Medulla oblongata (tissue), 1 donor: Measurements from ENCODE around the gene LRRN4CL.
"Not testable (repeated sequence)": the region's sequence is repeated elsewhere in the genome, so short reads cannot be mapped to it uniquely, and the experiment has no call there.

Experiments used
- DNase-seq: peaks from one replicate; pipeline ENCODE4 v3.0.0-alpha.2; 2015; ENCODE audit errors: extremely low spot score

LRRN4CL gene

GRCh38 chr11:62709247-62710000 lies 20.1 kb upstream of the LRRN4CL start:
- peak; percentile 98 for DNase-seq

DNA sequence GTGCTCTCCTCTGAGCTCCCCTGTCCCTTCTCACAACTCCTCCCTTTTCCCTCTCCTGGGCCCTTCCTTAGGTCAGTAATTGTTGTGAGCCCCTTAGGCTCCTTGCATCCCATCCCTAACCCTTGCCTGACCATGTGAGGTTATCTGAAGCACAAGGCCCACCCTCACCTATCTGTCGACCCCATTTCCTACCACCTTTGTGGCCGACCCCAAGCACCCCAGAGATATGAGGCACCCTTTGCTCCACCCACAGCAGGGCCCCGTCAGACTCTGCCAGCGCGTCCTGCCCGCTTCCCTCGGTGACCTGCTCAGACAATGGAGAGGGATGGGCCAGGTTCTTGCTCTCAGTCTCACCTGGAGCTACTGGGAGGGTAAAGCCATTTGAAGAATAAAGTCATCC lies 19.5 kb upstream of the LRRN4CL start:
- DNase-seq: no peak

DNA sequence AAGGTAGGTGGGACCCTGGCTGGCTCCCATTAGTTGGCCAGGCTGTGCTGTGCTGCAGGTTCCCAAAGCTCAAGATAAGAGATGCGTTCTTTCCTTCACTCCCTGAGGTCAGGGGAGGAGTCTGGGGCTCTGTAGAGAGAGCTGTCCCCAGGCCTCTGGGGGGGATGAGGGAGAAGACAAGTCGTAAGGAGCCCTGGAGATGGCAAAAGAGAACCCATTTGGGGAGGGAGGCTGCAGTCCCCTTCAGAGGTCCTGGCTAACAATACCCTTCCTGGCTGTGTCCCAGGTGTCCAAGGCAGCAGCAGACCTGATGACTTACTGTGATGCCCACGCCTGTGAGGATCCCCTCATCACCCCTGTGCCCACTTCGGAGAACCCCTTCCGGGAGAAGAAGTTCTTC lies 19.1 kb upstream of the LRRN4CL start:
- DNase-seq: no peak

DNA sequence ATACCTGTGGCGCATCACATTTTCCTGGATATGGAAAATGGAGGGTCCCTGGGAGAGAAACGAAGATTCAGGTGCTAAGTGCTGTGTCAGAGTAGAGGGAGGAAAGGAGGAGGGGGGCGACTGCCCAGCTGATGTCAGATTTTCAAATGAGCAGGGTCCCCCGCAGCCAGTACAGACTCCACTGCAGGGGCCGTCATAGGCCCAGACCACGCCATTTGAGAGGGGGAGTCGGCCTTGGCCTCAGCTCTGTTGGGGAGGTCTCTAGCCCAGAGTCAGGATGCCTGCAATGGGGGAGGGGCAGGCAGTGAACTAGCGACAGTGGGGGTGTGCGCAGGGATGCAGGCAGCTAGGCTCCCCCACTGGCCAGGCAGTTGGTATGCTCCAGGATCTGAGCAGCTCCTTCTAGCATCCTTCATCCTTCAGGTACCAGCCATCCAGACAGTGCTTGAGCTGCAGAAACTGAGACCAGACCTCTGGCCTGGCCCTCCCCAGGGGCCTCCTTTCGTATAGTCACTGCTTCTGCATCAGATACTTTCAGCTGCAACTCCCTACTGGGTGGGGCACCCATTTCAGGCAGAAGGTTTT lies 18.0 kb upstream of the LRRN4CL start, which contains the start of the genes BSCL2 and GNG3:
Gene BSCL2 (minus strand): TSS at position 148 of the 585 bp plus-strand sequence. CDS start 229 bp downstream, outside the sequence.
Gene GNG3 (plus strand): TSS at position 400 of the 585 bp plus-strand sequence. CDS start 620 bp downstream, outside the sequence.
- peak; percentile 62 for DNase-seq

GRCh38 chr11:62706850-62707247 lies 17.5 kb upstream of the LRRN4CL start:
- no peak for DNase-seq

DNA sequence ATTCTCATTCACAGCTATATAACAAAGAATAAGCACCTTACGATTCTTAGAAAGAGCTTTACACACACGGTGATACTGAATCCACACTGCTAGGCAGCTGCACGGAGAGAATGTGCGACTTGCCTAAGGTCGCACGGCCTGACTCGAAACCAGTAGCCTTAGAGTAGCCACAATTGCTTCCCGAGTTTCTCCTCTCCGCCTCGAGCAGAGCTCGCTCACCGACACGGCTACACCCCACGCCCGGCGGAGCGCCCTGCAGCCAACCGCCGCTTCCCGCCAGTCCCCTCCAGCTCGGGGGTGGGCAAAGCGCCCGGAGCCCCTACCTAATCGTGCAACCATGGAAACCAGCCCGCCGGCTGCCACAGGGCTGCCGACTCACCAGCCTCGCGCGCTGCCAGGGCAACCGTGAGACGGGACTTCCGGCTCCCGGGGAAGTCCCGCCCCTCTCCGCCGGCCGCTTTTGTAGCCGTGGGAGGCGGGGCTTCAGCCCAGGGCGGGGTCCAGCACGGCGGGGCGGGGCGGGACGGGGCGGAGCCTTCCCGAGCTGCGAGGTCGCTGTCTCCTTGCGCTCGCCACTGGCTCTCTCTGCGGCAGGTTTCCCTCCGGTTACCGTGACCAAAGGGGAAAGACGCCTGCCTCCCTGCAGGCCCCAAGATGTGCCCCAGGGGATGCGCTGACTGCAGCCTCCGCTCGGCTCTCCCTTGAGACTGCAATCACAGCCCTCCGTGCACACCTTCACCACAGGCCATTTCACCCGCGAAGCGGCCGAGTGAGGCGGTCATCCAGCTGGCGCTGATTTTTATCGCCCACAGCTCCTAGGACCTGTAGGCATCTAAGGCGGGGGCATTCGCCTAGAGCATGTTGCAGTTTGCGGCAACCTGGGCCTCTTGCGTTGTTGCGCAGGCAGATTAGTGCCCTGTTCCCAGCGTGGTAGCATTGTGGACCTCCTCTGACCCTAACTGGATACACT lies 16.8 kb upstream of the LRRN4CL start:
- DNase-seq: peak; percentile 96

- DNase-seq: no peak
Measured at GRCh38 chr11:62705413-62705812, 16.1 kb upstream of the LRRN4CL start.

DNA sequence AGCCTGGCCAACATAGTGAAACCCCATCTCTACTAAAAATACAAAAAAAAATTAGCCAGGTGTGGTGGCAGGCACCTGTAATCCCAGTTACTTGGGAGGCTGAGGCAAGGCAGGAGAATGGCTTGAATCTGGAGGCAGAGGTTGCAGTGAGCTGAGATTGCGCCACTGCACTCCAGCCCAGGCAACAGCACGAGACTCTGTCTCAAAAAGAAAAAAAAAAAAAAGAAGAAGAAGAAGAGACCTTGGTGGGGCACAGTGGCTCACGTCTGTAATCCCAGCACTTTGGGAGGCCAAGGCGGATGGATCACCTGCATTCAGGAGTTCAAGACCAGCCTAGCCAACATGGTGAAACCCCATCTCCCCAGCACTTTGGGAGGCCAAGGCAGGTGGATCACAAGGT lies 14.6 kb upstream of the LRRN4CL start:
- not testable (repeated sequence) for DNase-seq

DNA sequence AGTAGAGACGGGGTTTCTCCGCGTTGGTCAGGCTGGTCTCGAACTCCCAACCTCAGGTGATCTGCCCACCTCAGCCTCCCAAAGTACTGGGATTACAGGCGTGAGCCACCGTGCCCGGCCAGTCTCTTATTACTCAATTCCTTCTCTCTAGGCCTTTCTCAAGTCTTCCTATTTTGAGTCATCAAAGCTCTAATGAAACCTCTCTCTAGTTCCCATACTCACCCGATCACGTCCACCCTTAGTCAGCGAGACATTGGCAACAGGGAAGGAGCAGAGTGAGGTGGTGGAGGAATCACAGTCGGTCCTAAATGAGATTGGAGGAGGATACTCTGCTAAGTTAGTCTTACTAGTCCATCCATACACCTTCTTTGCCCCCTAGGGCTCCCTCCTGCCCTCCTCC lies 12.9 kb upstream of the LRRN4CL start:
- no peak for DNase-seq

- peak; percentile 90 for DNase-seq
Measured at GRCh38 chr11:62694455-62695167, 5.3 kb upstream of the LRRN4CL start.

DNA sequence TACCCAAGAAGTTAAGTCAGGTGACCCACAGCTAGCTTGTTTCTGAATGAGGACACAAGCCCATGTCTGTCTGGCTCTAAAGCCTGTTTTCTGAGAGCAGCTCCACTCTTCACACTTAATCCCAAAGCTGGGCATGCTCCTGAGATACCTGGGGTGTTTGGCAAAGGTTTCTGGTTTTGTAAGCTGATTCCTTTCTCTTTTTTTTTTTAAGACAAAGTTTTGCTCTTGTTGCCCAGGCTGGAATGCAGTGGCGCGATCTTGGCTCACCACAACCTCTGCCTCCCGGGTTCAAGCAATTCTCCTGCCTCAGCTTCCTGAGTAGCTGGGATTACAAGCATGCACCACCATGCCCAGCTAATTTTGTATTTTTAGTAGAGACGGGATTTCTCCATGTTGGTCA lies 4.3 kb upstream of the LRRN4CL start:
- not testable (repeated sequence) for DNase-seq

- DNase-seq: no peak
Measured at GRCh38 chr11:62688491-62688890, 839 bp downstream of the LRRN4CL start.

- DNase-seq: no peak
Measured at GRCh38 chr11:62687508-62688396, 1.6 kb downstream of the LRRN4CL start.

DNA sequence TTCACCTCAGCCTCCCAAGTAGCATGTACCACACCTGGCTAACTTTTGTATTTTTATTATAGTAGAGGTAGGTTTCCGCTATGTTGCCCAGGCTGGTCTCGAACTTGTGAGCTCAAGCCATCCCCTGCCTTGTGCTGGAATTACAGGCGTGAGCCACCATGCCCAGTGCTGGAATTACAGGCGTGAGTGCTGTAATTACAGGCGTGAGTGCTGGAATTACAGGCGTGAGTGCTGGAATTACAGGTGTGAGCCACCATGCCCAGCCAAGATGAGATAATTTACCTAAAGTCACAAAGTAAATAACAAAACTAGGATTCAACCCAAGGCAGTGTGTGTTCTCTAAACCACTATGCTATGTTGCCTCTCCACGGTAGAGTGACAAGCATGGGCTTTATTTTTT lies 6.8 kb downstream of the LRRN4CL start:
- no peak for DNase-seq

GRCh38 chr11:62680825-62681240 lies 8.5 kb downstream of the LRRN4CL start:
- DNase-seq: no peak

- peak; percentile 88 for DNase-seq
Measured at GRCh38 chr11:62678770-62679696, 10.3 kb downstream of the LRRN4CL start, which contains the start of gene UBXN1. Gene UBXN1 (minus strand): TSS chr11:62679073. CDS start chr11:62678923, 150 bp downstream.

DNA sequence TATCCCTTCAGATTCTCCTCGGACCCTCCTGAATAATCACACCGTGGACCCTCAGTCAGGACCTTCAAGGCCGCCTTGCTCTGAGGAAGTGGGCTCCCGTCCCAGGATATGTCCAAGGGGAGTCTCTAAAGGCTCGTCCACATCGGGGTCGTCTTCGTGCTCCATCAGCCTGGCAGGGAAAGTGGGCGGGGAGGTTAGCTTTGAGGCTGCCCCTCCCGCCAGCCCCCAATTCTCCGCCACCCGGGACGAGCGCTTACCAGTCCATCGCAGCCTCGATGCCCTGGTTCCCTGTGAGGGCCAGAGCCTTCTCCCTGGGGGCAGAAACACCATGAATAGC lies 10.9 kb downstream of the LRRN4CL start:
- DNase-seq: no peak

- no peak for DNase-seq
Measured at GRCh38 chr11:62677714-62678113, 11.6 kb downstream of the LRRN4CL start.

DNA sequence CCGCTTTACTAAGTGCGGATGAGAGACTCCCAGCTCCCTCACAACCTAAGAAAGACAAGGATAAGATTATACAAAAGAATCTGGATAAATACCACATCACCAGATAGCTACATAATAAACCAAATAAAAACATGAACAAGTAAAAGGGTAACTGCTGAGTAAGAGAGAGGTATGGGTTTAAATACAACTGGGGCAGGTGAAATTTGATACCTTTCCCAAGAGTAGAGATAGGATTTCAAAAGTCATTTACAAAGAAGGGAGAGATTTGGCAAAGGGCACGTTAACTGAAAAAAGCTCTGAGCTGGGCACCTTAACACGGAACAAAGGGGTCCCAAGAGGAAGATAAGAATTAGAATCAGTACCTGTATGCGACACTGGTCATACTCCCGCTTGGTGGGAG lies 12.2 kb downstream of the LRRN4CL start:
- no peak for DNase-seq
